Posterior cingulate gyrus (tissue), 11 donors: ENCODE results near the gene PLCG1.

Source experiments
- DNase-seq, 10 donors: peaks; one replicate each; pipeline versions ENCODE4 v3.0.0 to v3.0.0-alpha.2; 2020 to 2021; ENCODE audit warnings: mixed read lengths in 3 of 10
- intact Hi-C: fragments of 100-400 bp; cut with DNase I; formaldehyde crosslinking; loops from one replicate; pipeline ENCODE4 v1.15.1; 2023

The PLCG1 gene

GRCh38 chr20:41140226-41141133 is 3.1 kb downstream of the PLCG1 start:
- intact Hi-C loops: no loop called here
- DNase-seq: peak in 2 of 10 donors; percentile 37 to 65

- intact Hi-C loops: no loop called here
- DNase-seq: peak in 2 of 10 donors; percentile 55 to 58
Measured at GRCh38 chr20:41141153-41141815, 3.9 kb downstream of the PLCG1 start.

DNA sequence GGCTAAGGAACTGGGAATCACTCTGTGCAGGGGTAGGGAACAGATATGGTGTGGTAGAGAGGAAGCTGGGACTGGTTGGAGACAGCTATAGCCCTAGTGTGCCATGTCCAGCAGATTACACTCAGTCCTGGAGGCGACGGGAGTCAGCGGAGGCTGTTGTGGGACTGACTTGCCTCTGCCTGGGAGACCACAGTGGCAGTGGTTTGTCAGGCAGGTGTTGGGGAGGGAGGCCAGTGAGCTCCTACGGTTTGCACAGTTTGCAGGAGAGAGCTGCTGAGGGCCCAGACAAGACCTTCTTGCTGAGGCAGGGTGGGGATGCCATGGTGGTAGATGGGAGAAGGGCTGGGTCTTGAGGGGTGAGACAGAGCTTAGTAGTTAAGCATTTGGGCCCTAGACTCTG is 4.9 kb downstream of the PLCG1 start:
- intact Hi-C loops: no loop called here
- DNase-seq: peak in 2 of 10 donors; percentile 37 to 70

GRCh38 chr20:41142919-41143318 is 5.6 kb downstream of the PLCG1 start:
- DNase-seq: peak in 2 of 10 donors; percentile 33 to 72
- intact Hi-C loops: no loop called here

DNA sequence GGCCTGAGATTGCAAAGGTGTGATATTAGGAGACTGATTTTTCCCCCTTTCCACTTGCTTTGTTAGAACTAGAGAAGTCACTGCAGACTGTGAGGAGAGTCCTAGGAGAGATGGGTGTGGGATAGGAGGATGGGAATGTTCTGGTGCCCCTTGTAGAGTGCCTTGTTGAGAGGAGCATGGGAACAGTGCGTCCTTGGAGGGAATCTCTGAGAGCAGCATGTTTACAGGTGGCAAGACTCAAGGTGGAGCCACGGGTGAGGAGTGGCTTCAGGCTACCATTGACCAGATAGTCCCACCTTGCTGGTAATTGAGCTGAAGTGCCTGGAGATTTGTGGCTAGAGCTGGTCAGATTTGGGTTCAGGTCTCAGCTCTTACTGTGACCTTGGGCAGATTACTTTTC is 6.0 kb downstream of the PLCG1 start:
- peak in 1 of 10 donors; percentile 33 for DNase-seq
- intact Hi-C loops: no loop called here

DNA sequence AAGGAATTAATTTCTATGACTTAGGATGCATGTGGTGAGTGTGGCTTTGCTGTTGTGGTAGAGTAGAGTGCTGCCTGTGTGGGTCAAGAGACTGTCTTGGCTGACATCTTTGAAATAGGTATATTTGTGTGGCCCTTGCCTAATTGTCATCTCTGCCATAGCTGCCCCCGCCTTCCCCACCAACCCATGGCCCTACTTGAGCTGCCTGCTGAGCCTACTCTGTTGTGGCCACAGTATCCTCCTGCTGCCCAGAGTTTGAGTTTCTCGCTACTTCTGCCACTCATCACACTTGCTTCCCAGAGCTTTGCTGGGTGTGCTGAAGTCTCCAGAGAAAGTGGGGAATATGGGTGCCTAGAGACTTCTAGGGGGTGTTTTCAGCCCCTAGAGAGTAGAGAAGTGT is 8.0 kb downstream of the PLCG1 start:
- peak in 2 of 10 donors; percentile 35 to 75 for DNase-seq
- intact Hi-C loops: no loop called here

- intact Hi-C loops: no loop called here
- DNase-seq: peak in 9 of 10 donors; percentile 40 to 95 (median 79)
Measured at GRCh38 chr20:41145821-41146620, 8.7 kb downstream of the PLCG1 start.

GRCh38 chr20:41147767-41148191 is 10.4 kb downstream of the PLCG1 start:
- intact Hi-C loops: no loop called here
- DNase-seq: peak in 6 of 10 donors; percentile 2 to 85 (median 34)

DNA sequence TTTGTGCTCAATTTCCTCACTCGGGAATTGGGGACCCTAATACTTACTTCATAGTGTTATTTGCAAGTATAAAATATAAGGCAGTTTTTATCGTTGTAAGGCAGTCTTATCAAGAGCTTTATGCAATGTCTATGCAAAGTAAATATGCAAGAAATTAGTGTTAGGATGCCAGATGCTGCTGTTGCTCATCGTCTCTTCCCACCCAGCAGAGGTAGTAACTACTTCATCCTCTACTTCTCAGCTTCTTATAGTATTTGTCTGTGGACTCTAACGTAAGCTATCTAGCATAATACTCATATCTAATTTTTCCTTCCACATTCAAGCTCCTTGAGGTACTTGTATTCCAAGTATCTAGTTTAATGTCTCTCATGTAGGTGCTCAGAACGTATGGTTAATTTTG is 11.6 kb downstream of the PLCG1 start:
- no peak for DNase-seq
- intact Hi-C loops: no loop called here

DNA sequence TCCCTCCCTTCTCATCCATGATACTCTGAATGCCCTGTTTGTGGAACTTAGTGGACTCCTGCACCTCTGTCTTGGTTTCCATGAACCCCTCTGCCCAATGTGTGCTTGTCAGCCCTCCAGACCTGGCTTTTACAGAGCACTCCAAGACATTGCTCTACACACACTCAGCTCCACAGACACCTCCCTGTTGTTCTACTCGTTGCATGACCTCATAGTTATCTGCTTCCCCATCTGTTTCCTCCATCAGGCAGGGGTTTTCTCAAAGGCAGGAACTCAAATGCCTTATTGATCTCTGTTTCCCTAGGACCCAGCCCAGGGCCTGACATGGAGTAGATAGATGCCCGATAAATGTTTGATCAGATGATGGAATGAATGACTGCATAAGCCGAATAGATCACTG is 13.3 kb downstream of the PLCG1 start:
- intact Hi-C loops: no loop called here
- peak in 1 of 10 donors; percentile 12 for DNase-seq

GRCh38 chr20:41151134-41151869 is 14.0 kb downstream of the PLCG1 start:
- intact Hi-C loops: no loop called here
- peak in 3 of 10 donors; percentile 23 to 68 (median 35) for DNase-seq

GRCh38 chr20:41152108-41152757 is 14.9 kb downstream of the PLCG1 start:
- DNase-seq: peak in 2 of 10 donors; percentile 37 to 47
- intact Hi-C loops: no loop called here

DNA sequence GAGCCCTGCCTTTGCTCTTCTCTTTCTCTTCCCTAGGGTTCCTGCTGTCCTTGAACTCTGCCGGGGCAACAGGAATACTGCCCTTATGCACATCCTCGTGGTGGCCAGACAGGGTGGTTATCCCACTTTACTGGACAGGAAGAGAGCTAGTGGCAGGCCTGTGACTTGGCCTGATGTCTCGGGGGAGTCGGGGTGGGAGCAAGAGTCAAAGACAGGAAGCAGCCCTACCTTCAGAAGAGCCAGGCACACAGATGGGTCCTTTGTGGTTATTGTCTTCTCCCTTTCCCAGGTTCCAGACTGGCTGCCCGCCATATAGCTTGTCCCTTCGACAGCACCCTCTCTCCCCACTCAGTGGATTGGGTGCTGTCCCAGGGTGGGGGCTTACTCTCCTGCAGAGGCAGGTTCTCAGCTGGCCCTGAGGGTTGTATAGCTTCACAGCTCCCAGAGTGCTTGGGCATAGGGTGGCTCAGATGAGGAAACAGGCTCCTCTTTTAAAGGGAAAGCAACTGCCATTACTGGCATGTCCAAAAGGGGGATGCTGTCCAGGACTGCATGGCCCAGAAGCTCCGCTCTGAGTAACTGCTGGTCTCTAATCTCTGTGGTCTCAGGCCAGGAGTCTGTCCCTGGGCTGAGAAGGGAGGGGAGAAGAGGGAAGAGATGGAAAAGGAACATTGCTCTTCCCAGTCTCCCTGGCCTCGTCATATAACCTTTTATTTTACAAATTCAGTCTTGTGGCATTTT is 17.3 kb downstream of the PLCG1 start:
- no peak for DNase-seq
- intact Hi-C loops: no loop called here

GRCh38 chr20:41155261-41155660 is 17.9 kb downstream of the PLCG1 start:
- DNase-seq: no peak
- intact Hi-C loops: no loop called here

GRCh38 chr20:41158082-41158625 is 20.8 kb downstream of the PLCG1 start:
- intact Hi-C loops: no loop called here
- no peak for DNase-seq

GRCh38 chr20:41159547-41159946 is 22.2 kb downstream of the PLCG1 start:
- intact Hi-C loops: no loop called here
- DNase-seq: no peak

GRCh38 chr20:41160686-41161085 is 23.3 kb downstream of the PLCG1 start:
- no peak for DNase-seq
- intact Hi-C loops: no loop called here

- peak in 6 of 10 donors; percentile 34 to 90 (median 66) for DNase-seq
- intact Hi-C loops: no loop called here
Measured at GRCh38 chr20:41161886-41162285, 24.5 kb downstream of the PLCG1 start.

DNA sequence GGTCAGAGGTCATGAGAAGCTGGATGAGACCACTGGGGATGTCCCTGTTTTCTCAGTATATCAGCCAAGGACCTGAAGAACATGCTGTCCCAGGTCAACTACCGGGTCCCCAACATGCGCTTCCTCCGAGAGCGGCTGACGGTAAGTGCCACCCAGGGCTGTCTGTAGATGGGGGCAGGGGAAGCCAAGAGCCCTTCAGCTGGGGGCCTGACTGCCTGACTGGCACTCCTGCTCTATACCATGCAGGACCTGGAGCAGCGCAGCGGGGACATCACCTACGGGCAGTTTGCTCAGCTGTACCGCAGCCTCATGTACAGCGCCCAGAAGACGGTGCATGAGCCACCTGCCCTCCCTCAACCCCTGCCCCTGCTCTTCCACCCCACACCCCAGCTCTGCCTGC is 25.1 kb downstream of the PLCG1 start:
- intact Hi-C loops: no loop called here
- DNase-seq: no peak
